ENCODE measurements around the gene ZXDA.
"Not testable (repeated sequence)": the region's sequence is repeated elsewhere in the genome, so short reads cannot be mapped to it uniquely, and the experiment has no call there.

Gene ZXDA, protein sequence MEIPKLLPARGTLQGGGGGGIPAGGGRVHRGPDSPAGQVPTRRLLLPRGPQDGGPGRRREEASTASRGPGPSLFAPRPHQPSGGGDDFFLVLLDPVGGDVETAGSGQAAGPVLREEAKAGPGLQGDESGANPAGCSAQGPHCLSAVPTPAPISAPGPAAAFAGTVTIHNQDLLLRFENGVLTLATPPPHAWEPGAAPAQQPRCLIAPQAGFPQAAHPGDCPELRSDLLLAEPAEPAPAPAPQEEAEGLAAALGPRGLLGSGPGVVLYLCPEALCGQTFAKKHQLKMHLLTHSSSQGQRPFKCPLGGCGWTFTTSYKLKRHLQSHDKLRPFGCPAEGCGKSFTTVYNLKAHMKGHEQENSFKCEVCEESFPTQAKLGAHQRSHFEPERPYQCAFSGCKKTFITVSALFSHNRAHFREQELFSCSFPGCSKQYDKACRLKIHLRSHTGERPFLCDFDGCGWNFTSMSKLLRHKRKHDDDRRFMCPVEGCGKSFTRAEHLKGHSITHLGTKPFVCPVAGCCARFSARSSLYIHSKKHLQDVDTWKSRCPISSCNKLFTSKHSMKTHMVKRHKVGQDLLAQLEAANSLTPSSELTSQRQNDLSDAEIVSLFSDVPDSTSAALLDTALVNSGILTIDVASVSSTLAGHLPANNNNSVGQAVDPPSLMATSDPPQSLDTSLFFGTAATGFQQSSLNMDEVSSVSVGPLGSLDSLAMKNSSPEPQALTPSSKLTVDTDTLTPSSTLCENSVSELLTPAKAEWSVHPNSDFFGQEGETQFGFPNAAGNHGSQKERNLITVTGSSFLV

DNA sequence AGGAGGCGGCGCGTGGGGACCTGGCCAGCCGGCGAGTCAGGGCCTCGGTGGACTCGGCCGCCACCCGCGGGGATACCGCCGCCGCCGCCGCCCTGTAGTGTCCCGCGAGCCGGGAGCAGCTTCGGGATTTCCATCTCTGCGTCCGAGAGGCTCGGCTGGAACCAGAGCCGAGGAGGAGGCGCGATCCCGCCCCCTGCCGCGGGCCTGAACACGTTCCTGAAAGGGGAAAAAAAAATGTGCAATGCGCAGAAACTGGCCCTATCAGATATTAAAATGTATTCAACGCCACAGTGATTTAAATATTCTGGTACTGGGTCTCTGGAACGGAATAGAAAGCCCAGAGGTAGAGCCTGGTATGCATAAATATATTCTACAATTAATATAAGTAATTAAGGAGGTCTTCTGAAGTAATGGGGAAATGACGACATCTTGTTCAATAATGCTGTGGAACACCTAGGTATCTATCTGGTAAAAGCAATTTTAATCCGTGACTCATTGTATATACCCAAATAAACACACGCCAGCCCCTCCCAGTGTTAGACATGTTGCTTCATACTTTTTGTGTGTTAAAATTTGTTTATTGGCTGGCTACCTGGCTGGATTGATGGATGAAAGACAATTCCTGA lies at the start of gene ZXDA:
ZXDA (minus strand) TSS at position 172 of the 626 bp plus-strand sequence; CDS start at position 134, 38 bp downstream.
- DNase-seq (ENCODE audit: low read depth) = not testable (repeated sequence)

DNA sequence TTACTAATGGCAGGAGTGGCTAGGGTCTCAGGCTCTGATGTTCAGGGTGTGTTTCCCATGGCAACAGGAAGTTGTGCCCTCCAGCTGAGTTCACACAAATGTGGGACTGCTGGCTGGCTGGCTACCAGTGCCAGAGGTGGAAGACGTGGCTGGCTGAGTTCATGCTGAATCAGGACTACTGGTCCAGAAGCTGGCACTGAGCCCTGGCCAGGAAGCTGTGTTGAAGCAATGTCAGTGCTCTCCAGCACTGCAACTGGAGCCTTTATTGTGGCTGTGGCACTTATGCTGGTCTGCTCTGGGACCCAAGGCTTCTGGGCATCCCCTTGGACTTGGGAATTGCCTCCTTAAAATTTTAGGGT lies 42.0 kb upstream of the ZXDA start:
- DNase-seq (ENCODE audit: low read depth) = no peak

DNA sequence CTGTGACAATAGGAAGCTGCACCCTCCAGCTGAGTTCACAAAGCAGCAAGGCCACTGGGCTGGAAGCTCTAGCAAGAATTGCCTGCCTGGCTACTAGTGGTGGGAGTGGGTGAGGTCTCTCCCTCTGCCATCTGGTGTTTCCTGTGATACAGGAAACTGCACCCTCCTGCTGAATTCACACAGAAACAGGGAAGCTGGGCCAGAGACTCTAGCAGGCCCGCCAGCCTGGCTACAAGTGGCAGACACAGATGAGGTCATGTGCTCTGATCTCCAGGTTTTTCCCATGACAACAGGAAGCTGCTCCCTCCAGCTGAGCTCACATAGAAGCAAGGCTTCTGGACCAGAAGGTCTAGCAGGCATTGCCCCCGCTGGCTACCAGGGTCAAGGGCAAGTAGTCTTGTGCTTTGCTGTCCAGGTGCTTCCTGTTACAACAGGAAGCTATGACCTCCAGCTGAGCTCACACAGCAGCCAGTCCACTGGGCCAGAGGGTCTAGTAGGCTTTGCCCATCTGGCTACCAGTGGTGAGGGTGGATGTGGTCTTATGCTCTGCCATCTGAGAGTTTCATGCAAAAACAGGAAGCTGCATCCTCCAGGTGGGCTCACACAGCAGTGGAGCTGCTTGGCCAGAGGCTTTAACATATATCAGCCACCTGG lies 41.5 kb upstream of the ZXDA start:
- DNase-seq (ENCODE audit: low read depth) = no peak

DNA sequence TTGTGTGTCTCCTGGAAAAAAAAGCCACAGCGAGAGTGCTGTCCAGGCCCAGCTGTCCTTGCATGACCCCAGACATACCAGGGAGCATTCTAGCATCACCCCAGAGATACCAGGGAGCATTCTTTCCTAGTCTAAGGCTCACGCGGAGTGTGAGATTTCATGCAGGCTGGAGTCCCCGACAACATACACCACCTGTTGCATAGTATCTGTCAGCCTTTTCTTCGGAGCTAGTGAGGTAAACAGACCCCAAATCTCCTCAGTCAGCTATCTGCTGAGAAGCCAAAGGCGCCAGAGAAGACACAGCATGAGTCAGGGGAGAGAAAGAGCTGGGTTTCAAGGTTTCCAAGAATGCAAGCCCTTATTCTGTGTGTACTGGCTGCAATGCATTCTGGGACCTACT lies 23.1 kb upstream of the ZXDA start:
- DNase-seq (ENCODE audit: low read depth) = no peak

DNA sequence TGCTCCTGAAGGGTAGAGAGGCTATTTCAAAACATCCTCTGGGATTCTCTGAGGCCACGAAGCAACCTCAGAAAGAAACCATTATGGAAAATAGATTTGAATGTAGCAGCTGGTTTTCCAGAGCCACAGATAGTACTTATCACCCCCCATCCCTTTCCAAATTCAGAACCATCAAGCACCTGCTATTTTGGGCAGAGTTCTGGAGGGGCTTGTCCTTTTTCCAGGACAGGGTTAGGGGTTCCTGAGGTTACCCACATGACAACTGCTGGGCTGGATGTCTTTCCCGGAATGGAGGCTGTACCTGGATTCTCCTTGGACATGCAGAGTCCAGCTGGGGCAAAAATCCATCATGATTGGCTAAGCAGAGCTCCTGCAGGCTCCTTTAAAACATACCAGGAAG lies 22.0 kb upstream of the ZXDA start:
- no peak for DNase-seq (ENCODE audit: low read depth)

DNA sequence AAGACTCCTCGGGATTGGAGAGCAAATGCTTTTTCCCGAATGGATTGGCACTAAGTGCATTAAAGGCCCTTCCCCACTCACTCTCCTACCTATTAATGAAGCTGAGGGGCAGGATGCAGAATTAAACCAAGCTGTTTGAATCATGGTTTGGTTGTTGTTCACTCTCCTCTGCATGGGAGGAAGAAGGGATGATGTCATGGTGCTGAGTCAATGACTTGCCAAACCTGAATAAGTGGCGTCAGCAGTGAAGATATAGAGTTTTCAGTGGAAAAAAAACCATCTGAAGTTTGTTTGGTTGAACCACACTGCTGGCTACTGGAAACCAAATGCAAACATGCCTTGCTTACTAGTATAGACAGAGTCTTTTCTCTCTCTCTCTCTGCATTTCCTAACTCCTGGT lies 19.8 kb upstream of the ZXDA start:
- no peak for DNase-seq (ENCODE audit: low read depth)

DNA sequence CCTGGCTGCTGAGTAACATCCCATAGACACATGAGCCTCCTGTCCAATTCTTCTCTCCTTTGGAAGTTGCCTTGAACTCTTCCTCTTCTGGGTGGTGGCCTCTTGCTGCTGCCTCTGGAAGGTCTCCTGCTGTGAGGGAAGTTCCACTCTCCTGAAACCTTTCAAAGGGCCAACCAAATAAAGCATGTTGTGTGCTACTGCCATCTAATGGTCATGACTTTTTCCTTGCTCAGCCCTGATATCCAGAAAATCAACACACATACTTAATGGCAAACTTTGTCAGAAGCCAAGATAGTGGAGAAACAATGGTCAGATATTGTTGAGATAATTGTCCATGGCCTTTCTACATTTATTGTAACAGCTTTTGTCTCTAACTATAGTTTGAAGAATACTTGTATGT lies 19.1 kb upstream of the ZXDA start:
- DNase-seq (ENCODE audit: low read depth) = no peak

DNA sequence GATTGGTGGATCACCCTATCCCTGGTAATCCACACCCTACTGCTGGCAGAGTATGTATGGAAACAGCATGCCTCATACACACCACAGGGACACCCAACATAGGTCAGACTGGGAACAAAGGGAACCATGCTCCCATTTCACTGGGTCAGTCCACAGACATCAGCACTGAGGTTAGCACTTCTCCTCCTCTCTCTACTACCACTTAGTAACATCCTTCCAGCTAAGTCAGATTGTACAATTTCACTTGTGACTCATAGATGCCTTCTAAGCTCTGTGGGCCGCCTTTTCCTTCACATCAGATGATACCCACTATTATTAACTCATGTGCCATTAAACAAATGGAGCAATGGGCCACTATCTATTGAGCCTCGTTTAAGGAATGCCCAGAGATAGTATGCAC lies 15.5 kb upstream of the ZXDA start:
- no peak for DNase-seq (ENCODE audit: low read depth)

DNA sequence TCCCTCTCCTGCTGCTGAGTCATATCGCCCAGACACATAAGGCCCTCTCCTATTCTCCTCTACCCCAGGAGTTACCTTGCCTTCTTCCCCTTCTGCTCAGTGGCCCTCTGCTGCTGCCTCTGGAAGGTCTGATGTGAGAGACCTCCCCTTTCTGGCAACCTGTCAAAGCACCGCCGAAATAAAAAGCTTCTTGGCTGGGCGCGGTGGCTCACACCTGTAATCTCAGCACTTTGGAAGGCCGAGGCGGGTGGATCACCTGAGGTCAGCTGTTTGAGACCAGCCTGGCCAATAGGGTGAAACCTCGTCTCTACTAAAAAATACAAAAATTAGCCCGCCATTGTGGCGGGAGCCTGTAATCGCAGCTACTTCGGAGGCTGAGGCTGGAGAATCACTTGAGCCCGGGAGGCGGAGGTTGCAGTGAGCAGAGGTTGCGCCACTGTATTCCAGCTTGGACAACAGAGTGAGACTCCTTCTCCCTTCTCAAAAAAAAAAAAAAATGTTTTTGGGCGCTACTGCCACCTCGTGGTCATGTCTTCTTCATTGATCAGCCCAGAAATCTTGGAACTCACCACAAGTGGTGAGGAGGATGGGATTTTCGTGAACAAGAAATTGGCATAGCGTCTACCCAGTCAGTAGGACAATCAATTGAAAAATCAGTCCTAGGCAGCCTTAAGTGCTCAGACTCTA lies 8.6 kb upstream of the ZXDA start:
- DNase-seq (ENCODE audit: low read depth) = no peak

DNA sequence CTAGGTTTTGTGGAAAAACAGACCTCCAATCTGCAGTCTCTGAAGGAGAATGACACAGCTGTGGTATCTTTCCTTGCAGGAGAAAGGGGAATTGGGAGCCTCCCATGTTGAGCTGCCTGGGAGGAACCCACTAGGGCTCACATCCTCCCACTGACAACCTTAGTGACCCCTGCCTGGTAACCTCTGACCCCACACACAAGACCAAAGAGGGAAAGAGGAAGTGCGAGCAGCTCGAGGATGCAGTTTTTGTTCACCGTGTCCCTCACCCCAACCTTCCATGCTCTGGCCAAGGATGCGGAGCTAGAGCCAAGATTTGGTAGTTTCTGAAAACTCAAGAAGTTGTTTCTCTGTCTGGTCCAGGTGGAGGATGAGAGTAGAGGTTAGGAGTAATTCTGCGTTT lies 5.4 kb upstream of the ZXDA start:
- no peak for DNase-seq (ENCODE audit: low read depth)

DNA sequence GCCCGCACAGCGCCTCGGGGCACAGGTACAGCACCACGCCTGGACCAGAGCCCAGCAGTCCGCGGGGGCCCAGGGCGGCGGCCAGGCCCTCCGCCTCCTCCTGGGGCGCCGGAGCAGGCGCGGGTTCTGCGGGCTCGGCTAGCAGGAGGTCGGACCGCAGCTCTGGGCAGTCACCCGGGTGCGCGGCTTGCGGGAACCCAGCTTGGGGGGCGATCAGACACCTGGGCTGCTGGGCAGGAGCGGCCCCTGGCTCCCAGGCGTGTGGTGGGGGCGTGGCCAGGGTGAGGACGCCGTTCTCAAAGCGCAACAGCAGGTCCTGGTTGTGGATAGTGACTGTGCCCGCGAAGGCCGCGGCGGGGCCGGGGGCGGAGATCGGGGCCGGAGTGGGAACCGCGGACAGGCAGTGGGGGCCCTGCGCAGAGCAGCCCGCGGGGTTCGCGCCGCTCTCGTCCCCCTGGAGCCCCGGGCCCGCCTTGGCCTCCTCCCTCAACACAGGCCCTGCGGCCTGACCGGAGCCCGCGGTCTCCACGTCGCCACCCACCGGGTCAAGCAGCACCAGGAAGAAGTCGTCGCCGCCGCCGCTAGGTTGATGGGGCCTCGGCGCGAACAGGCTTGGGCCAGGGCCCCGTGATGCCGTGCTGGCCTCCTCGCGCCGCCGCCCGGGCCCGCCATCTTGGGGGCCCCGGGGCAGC lies 517 bp downstream of the ZXDA start:
- DNase-seq (ENCODE audit: low read depth) = not testable (repeated sequence)

DNA sequence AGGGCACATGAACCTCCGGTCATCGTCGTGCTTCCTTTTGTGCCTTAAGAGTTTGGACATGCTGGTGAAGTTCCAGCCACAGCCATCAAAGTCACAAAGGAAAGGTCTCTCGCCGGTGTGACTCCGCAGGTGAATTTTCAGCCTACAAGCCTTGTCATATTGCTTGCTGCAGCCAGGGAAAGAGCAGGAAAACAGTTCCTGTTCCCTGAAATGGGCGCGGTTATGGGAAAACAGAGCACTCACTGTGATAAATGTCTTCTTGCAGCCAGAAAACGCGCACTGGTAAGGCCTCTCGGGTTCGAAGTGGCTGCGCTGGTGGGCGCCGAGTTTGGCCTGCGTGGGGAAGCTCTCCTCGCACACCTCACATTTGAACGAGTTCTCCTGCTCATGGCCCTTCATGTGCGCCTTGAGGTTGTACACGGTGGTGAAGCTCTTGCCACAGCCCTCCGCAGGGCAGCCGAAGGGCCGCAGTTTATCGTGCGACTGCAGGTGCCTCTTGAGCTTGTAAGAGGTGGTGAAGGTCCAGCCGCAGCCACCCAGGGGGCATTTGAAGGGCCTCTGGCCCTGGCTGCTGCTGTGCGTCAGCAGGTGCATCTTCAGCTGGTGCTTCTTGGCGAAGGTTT lies 1.2 kb downstream of the ZXDA start:
- DNase-seq (ENCODE audit: low read depth) = not testable (repeated sequence)

DNA sequence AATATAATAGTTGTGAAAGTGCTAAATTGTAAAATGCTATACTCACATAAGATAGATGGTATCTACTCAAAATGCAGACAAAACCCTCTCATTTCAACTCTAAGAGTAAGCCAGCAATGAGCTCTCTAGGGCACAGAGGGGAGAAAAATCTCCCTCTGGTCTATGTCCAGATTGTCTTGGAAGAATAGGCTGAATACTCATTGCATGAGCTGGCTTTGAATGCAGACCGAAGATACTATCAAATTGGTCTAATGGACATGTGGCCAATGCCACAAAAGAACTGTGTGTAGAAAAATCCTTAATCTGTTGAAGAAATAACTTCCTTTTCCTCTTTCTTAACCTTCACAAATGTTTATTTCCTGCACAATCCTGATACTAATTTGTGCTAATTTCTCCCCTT lies 3.5 kb downstream of the ZXDA start:
- DNase-seq (ENCODE audit: low read depth) = no peak

DNA sequence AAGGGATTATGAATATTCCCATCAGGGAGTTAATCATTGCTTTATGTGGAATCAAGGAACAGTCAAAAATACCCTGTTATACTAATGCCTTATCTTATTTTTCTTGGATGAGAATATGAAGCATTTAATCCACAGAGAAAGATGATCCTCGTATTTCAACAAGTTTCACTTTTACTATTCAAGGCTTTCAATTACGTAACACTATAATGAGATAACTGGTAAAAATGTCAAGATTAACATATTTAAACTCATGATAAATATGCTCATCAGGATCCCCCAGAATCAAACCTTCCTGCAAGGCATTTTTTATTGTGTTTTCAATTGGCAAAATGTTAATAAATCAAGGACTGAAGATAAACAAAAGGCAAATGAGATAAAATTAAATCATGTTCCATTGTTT lies 5.1 kb downstream of the ZXDA start:
- DNase-seq (ENCODE audit: low read depth) = no peak

DNA sequence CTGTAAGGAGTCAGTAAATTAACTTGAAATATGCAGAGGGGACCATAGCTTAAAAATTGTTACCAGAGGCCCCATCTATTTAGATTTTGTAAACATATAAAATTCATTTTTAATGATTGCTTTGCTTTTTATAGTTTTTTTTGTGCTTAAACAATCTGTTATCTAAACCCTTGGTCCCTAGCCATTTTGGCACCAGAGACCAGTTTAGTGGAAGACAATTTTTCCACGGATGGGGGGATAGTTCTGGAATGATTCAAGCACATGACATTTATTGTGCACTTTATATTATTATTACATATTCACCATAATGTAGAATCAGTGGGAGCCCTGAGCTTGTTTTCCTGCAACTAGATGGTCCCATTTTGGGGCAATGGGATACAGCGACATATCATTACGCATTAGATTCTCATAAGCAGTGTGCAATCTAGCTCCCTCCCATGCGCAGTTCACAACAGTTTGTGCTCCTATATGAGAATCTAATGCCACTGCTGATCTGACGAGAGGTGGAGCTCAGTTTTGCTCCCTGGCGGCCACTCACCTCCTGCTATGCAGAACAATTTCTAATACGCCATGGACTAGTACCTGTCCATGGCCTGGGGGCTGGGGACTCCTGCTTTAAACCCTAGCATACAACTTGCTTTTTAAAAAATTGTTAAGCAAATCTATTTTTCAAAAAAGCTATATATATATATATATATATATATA lies 5.9 kb downstream of the ZXDA start:
- no peak for DNase-seq (ENCODE audit: low read depth)

DNA sequence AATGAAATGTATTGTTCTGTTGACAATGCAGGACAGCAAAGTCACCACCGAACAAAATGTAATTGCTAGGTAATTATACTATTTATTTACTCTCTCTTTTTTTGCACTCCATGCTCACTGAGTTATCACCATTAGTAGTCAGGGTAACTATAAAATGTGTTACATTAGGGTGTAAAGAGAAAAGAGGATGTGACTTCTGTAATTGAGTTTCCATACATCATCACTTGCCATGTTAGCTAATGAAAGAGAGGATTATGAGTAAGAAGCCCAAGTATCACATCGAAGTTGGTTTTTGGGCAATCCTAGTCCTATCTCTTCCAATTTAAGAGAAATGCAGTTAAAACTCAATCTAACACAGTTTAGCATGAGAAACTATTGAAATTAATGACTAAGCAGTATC lies 7.6 kb downstream of the ZXDA start:
- no peak for DNase-seq (ENCODE audit: low read depth)

DNA sequence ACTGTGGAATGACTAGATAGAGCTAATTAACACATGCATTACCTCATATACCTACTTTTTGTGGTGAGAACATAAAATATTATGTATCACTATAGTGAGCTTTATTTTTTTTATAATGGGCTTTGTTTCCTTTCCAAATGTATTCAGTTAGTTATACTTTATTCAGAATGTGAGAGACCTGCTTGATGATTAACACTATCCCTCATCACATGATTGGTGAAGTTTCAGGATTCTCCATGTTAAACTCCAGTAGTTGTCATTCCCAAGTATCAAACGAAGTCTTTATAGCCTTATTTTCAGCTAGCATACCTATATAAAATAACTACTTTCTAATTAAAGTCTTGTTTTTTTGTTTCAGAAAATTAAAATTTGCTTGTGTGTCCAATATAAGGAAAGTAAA lies 8.8 kb downstream of the ZXDA start:
- DNase-seq (ENCODE audit: low read depth) = no peak

DNA sequence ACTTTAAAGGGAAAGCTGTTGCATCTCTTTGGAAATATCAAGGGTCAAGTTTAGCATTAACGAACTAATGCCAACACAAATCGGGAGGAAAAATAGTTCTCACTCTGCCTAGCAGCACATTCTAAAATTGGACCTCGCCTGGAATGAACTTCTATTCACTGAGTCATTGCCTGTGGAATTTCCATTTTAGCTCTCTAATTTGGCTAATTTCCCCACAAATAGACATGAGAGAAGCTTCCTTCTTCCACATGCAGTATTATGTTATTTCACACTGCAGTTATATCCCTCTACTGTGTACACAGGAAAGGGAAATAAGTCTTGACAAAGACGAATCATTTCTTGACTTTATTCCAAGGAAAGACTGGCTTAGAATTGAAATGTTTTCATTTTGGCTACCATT lies 9.3 kb downstream of the ZXDA start:
- DNase-seq (ENCODE audit: low read depth) = no peak

DNA sequence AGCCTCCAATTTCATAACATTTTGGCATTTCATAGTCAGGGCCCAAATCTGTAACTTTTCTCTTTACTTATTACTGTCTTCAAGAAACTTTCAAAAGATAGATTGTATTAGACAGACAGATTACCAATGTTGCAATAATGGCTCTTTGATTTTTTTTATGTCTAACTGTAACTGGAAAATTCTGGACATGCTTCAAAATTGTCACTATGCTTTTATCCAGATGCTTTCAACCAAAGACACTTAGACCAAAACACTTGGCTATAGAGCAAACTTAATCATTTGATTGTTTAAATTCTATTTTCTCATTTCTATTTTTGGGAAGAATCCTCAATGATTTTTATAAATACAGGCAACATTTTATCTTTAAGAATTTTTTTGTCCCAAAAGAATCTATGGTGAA lies 10.4 kb downstream of the ZXDA start:
- DNase-seq (ENCODE audit: low read depth) = no peak

DNA sequence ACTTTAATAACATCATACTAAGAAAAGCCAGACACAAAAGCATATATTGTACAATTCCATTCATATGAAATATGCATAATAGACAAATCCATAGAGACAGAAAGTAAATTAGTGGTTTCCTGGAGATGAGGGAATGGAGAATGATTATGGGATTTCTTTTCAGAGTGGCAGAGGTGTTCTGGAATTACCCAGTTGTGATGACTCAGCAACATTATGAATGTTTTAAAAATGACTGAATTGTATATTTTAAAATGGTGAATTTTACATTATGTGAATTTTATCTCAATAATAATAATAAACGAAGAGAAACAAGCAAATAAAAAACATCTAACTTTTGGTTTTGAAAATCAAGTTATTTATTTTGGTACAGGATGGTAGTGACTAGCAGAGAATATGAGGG lies 11.2 kb downstream of the ZXDA start:
- DNase-seq (ENCODE audit: low read depth) = no peak

Measured in stimulated activated CD8-positive, alpha-beta memory T cell treated with anti-CD3 and anti-CD28 coated beads, Interleukin-7, amount 100 ng/mL, for 24 hours (primary cell).